Activated T-cell treated with anti-CD3 and anti-CD28 coated beads for 4 hours (primary cell): Measurements from ENCODE around the gene JAKMIP2.
A peak's percentile ranks its signal among the peaks of the same experiment; 100 is the strongest.
"Not testable (repeated sequence)": the region's sequence is repeated elsewhere in the genome, so short reads cannot be mapped to it uniquely, and the experiment has no call there.

Experiments used
- DNase-seq: peaks from one replicate; pipeline ENCODE4 v3.0.0-alpha.2; 2020

JAKMIP2 gene

DNA sequence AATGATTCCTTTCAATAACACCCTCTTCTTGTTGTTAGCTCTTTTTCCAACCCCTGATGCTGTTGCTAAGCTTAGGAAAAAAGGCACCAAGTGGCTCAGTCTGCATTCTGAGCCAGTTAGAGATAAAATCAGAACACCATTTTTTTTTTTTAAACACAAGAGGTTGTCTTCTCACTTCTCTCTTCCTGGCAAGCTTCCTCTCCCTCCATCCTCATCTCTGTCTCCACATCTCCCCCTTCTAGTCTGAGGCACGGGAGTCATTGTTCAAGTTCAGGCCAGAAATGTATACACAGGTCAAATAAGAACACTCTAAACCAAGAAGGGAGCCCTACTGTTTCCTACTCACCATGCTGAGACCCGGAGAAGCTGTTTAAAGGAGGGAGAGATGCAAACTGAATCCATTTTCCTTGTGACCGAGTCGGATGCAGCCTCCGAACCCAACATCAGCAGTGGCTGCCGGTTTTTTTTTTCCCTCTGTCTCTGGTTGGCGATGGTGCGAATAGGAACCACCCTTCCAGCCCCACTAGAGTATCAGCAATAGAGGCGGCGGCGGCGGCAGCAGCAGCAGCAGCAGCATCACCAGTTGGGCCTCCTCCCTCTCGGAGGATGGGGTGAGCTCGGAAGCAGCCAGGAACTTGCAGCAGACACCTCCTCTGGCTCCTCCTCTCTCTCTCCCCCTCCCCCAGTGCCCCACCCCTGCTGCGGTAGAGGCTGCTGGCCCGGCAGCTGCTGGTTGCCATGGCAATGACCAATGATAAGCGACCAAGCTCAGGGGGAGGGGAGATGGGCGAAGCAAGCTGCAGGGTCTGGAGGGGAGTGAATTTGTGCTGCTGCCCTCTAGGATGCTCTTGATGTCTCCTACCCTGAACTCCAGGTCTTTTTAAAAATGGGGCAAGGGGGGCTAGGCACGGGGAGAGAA lies at the start of gene JAKMIP2:
Gene JAKMIP2 (minus strand): TSS at position 619 of the 919 bp plus-strand sequence. CDS start 110,922 bp downstream, outside the sequence.
- DNase-seq, result peak; percentile 54

DNA sequence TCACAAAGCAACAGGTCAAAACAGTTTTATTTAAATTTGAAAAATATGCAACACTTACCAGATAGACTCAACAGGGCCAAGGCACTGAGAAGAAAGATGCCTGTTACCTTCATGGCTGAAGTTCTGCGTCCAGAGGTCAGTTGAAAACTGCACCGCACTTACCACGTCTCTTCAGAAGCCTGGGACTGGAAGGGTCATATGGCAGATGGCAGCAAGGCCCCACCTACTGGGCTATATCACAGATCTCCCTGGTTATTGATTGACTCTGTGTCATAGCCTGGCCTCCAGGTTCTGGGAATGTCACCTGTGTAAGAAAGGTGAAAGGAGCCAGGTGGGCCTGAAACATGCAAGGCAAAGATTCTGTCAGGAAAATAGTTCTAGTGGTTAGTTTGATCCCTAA lies 48.9 kb upstream of the JAKMIP2 start, which contains the start of gene SPINK1:
Gene SPINK1 (minus strand): TSS at position 207 of the 400 bp plus-strand sequence. CDS start 94 bp downstream, at position 113.
- no peak for DNase-seq

- DNase-seq, result no peak
These were observed 47.5 kb upstream of the JAKMIP2 start for GRCh38 chr5:147830035-147830434.

DNA sequence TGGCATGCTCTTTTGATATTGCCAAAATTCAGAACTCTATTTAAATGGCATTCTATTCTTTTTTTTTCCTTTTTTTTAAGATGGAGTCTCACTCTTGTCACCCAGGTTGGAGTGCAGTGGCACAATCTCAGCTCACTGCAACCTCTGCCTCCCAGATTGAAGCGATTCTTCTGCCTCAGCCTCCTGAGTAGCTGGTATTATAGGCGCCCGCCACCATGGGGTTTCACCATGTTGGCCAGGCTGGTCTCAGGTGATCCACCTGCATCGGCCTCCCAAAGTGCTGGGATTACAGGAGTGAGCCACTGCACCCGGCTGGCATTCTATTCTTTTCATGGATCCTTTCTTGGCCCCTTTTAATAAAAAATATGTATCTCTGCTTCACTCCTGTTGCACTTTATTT lies 44.5 kb upstream of the JAKMIP2 start:
- not testable (repeated sequence) for DNase-seq

DNA sequence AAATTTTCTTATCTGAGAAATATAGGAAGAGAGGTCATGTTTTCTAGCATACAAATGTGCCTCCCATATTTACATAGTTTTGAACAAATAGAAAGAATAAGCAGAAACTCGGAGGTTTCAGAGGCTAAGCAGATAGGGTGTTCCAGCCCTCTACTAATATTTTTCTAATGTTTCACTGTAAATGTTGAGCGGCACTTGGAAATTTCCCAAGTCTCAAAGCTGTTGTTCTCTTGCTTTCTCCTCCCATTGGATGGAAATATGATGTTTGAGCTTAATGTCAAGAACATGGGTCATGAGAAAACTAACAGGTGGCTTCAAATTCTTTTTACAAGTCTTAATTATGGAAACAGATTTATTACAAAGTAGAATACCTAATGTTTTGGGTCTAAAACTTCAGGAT lies 43.8 kb upstream of the JAKMIP2 start:
- DNase-seq, result no peak

DNA sequence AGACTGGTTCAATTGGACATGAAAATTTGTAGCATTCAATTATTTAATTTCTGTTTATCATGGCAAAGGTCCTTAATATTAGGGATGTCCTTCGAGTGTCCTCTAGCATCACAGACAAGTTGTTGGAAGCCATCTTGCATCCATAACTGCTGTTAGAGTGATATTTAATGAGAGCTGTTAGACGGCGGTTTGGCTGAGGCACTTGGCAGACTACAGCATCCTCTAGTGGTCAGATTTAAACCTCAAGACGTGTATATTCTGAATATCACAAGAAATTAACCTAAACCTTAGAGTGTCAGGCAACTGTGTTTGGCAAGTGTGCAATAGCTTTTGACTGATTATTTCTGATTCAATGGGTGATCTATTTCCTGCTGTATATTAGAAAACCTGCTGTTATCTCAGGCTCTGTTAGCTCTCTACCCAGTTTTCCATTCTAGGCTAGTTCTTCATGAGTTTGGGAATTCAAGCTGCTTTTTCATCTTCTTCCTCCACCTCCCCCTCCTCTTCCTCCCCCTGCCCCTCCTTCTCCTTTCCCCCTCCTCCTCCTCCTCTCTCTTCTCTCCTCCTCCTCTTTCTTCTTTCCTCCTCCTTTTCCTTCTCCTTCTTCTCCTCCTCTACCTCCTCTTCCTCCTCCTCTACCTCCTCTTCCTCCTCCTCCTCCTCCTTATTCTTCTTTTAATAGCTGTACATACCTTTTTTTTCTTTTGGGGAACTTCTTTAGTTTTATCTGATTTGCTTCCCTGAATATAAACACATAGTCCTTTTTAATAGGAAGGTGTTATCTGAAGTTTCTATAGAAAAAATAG lies 40.4 kb upstream of the JAKMIP2 start:
- no peak for DNase-seq

DNA sequence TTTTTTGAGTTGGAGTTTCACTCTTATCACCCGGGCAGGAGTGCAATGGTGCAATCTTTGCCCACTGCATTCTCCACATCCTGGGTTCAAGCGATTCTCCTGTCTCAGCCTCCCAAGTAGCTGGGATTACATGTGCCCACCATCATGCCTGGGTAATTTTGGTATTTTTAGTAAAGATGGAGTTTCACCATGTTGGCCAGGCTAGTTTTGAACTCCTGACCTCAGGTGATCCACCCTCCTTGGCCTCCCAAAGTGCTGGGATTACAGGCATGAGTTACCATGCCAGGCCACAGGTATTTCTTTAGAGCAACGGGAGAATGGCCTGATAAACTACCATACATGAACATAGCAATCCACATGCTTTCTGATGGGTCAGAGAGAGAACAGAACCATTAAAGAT lies 39.7 kb upstream of the JAKMIP2 start:
- not testable (repeated sequence) for DNase-seq

DNA sequence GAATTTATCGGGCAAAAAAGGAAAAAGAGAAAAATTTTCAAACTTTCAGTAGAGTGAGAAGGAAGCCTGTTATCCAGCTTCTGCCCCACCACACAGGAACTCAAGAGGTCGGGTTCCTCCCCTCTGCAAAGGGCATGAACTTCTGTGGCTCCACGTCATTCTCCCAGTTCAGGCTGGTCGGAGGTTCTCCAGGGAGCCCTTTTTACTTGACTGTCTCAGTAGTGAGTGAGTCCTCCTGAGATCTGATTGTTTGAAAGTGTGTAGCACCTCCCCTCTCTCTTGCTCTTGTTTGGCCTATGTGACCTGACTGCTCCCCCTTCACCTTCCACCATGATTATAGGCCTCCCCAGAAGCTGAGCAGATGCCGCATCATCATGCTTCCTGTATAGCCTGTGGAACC lies 39.2 kb upstream of the JAKMIP2 start:
- DNase-seq, result no peak

- DNase-seq, result no peak
These were observed 36.8 kb upstream of the JAKMIP2 start for GRCh38 chr5:147819261-147819770.

GRCh38 chr5:147818290-147818689 lies 35.8 kb upstream of the JAKMIP2 start:
- no peak for DNase-seq

DNA sequence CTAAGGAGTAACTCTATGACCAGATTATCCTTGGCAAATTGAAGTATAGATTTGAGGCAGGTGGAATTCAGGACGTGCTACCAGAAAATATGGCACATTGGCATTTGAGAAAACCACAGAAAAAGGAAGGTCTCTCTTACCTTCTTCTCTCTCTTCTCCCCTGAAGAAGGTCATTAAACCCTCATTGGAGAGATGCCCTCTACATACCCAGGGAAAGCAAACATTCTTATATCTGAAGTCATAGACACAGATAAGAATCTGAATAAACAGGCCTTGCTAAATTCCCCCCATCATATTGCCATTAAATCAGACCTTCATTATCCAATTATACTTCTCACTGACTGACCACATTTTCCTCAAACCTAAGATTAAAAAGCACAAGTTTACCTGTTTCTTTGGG lies 31.2 kb upstream of the JAKMIP2 start:
- no peak for DNase-seq

- DNase-seq, result no peak
These were observed 27.5 kb upstream of the JAKMIP2 start for GRCh38 chr5:147809830-147810666.

DNA sequence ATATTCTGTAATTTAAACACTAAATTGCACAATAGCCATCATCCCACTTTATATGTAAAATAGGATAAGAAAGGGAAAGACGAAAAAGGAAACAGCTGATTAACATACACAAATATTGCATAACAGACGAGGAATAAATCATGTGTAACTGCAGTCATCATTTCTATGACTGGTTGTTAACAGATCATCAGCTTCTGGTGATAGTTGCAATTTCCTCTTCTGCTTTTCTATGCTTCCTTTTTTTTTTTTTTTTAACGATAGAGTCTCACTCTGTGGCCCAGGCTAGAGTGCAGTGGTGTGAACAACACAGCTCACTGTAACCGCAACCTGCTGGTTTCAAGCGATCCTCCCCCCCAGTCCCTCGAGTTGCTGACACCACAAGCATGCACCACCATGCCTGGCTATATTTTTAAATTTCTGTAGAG lies 22.5 kb upstream of the JAKMIP2 start:
- no peak for DNase-seq

DNA sequence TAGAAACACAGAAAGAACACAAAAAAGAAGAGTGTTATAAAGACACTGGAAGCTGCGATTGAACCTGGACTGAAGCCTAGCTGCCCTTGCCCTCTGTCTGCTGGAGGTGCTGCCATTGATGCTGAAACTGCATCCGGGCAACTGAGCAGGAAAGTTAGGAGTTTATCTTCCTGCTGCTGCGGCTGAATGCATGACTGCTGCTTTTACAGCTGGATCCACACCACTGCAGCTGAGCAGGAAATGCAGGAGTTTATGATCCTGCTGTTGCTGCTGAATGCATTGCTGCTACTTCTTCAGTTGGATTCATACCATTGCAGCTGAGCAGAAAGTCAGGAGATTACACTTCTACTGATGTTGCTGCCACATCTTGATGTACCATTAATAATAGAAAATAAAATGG lies 21.8 kb upstream of the JAKMIP2 start:
- no peak for DNase-seq

GRCh38 chr5:147803926-147804325 lies 21.4 kb upstream of the JAKMIP2 start:
- DNase-seq, result no peak

DNA sequence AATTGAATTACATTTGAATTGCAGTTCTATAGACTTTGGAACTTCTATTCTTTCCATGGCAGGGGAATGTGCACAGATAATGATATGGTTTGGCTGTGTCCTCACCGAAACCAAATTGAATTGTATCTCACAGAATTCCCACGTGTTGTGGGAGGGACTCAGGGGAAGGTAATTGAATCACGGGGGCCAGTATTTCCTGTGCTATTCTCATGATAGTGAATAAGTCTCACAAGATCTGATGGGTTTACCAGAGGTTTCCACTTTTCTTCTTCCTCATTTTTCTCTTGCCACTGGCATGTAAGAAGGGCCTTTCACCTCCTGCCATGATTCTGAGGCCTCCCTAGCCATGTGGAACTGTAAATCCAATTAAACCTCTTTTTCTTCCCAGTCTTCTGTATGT lies 20.6 kb upstream of the JAKMIP2 start:
- DNase-seq, result not testable (repeated sequence)

- DNase-seq, result no peak
These were observed 18.9 kb upstream of the JAKMIP2 start for GRCh38 chr5:147801461-147801860.

DNA sequence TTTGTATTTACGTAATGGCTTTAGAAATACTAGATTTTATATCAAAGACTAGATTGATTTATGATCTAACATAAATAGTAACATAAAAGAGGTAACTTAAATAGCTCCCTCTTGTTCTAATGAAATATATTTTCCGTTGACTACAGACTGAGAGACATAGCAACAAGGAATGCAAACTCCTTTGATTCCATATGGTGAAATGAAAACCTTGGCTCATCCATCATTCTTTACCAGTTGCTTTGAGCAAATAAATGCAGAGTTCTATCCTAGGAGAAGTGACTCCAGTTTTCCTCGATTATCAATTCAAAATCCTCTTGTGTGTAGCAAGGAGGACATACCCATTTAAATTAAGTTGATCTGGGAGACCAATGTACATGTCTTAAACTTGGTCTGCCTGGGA lies 18.0 kb upstream of the JAKMIP2 start:
- no peak for DNase-seq

DNA sequence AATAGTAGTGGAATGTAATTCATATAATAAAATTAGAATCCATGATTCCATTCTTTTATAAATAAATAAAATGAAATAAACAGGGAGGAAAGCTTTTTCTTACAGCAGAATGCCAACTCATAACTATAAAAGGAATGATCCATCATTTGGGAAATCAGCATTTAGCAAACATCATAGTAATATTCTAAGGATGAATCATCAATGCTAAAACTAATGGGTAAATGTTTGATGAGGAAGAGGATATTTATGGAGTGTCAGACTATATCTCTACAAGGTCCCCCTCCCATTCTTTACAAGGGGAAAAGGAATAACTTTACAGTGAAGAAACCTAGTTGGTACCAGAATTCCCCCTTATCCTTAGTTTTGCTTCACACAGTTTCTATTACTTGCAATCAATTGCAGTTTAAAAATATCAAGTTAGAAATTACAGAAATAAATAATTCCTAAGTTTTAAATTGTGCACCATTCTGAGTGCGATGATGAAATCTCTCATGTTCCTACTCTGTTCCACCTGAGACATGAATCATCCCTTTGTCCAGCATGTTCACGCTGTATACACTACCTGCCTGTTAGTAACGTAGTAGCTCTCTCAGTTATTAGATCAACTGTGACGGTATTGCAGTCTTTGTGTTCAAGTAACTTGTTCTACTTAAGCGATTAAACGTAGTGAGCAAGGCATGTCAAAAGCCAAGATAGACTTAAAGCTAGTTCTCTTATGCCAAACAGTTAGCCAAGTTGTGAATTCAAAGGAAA lies 14.2 kb upstream of the JAKMIP2 start:
- DNase-seq, result no peak

GRCh38 chr5:147791181-147791580 lies 8.7 kb upstream of the JAKMIP2 start:
- DNase-seq, result no peak

DNA sequence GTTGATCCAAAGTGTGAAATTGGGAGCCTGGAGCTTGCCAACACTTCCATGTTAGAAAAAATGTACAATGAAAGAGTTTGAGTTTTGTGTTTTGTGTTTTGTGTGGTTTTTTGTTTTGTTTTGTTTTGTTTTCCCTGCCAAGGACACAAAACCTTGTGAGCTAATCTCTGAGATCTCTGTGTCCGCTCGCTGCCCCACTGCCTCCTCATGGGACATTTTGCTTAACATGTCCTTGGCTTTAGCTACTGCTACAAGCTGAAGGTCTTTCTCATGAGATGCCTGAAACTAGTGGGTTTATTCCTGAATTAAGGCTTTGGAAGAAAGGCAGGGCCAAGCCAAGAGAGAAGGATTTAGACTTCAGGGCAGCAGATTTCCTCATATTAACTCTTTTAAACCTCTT lies 7.3 kb upstream of the JAKMIP2 start:
- no peak for DNase-seq

- DNase-seq, result no peak
These were observed 5.5 kb upstream of the JAKMIP2 start for GRCh38 chr5:147788023-147788422.
